ENCODE results near the gene TOR1B. TPM values are rescaled to one million over a fixed set of nuclear protein-coding genes. Genes with fewer than 3 reads are reported as not detected.

Gene TOR1B, protein sequence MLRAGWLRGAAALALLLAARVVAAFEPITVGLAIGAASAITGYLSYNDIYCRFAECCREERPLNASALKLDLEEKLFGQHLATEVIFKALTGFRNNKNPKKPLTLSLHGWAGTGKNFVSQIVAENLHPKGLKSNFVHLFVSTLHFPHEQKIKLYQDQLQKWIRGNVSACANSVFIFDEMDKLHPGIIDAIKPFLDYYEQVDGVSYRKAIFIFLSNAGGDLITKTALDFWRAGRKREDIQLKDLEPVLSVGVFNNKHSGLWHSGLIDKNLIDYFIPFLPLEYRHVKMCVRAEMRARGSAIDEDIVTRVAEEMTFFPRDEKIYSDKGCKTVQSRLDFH
- 34.4 and 41.4 TPM in 2 replicates for total RNA-seq

DNA sequence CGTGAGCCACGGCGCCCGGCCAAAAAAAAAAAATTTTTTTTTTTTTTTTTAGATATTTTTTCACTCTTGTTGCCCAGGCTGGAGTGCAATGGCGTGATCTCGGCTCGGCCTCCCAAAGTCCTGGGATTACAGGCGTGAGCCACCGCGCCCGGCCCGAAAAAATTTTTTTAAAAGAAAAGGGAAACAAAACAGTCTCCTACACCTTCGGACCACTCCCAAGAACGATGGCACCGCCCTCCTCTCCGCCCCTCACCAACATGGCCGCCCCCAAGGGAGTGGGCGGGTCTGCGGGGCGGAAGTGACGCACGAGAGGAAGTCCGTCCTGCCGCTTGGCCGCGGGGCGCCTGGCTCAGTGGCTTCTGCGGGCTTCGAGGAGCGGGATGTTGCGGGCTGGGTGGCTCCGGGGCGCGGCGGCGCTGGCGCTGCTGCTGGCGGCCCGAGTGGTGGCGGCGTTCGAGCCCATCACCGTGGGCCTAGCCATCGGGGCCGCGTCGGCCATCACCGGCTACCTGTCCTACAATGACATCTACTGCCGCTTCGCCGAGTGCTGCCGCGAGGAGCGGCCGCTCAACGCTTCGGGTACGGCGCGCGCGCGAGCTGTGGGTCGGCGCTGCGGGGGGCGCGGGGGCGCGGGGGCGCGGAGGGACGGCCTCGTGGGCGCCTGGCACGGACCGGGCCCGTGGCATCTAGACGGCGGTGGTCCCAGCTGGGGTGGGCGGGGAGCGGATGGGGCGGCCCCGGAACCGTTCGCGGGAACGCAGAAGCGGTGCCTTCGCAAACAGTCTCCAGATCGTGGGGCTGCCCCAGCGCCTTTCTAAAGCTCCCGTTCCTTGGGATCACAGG, at the start of gene TOR1B:
Gene TOR1B, plus strand, starts transcription at position 352 of the 843 bp plus-strand sequence. Its CDS starts 29 bp downstream, at position 381.

DNA sequence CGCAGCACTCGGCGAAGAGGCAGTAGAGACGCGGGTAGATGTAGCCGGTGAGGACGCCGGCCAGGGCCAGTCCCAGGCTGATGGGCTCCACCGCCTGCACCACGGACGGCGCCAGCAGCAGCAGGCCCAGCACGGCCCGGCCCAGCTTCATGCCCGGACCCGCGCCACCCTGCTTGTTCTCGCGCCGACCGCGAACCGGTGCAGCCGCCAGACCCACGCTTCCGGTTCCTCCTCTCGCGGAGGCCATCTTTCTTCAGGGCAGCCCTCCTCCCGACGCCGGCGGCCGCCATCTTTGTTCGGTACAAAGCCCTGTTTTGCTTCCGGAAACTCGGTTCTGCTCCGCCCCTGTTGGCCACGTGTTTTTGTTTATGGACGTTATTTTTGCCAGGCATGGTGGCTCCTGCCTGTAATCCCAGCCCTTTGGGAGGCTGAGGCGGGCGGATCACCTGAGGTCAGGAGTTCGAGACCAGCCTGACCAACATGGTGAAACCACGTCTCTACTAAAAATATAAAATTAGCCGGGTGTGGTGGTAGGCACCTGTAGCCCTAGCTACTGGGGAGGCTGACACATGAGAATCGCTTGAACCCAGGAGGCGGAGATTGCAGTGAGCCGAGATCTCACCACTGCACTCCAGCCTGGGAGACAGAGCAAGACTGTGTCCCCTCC, 21.1 kb downstream of the TOR1B start, which contains the start of gene TOR1A:
Gene TOR1A, minus strand, starts transcription at position 202 of the 667 bp plus-strand sequence. Its CDS starts 51 bp downstream, at position 151.

DNA sequence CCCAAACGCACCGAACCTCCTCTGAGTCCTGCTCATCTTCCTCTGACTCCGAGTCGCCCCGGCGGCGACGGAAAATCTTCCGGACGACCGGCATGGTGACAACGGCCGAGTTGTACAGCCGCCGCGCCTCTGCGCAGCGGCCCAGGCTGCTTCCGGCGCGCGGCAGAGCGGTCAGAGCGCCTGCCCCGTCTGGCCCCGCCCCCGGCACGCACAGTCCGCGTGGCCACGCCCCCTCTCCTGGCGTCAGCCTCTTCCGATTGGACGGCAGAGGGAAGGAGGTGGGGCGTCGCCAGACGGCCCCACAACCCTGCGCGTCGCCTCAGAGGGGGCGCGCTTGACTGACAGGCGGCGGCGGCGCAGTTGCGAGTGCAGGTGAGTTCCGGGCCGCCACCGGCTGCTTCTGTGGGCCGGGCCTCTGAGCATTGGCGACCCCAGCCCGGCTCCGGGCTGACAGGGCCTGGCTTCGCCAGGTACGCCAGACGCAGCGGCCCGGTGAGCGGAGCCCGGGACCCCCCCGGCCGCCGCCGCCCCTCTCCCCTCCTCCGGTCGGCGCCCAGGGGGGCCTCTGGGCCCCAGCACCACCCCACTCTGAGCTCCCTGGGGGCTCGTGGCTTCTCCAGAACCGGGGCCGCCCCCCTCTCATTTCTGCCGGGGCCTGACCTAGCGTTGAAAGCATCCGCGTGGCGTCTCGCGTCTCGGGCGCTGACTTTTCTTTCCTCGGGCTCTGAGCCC, 32.3 kb downstream of the TOR1B start, which contains the start of the genes C9orf78 and USP20:
Gene C9orf78, minus strand, starts transcription at position 148 of the 732 bp plus-strand sequence. Its CDS starts 54 bp downstream, at position 94.
Gene USP20, plus strand, starts transcription at position 331 of the 732 bp plus-strand sequence. CDS start 17,098 bp downstream, outside the sequence.

Other genes with a start within 250 kb of the TOR1B start
- 0.28 TPM in 1 of 2 replicates, not detected in the other for gene C9orf50, start 182.1 kb upstream of the TOR1B start, total RNA-seq
- gene NTMT1, start 177.0 kb upstream of the TOR1B start, total RNA-seq, result 22.0 and 65.2 TPM in 2 replicates
- 14.4 and 24.7 TPM in 2 replicates for gene ASB6, start 161.0 kb upstream of the TOR1B start, total RNA-seq
- 3.9 and 4.6 TPM in 2 replicates for gene PRRX2, start 137.5 kb upstream of the TOR1B start, total RNA-seq
- 9.0 and 40.3 TPM in 2 replicates for gene PTGES, start 50.1 kb upstream of the TOR1B start, total RNA-seq
- gene TOR1A, start 21.0 kb downstream of the TOR1B start, total RNA-seq, result 35.8 and 61.2 TPM in 2 replicates
- gene C9orf78, start 32.1 kb downstream of the TOR1B start, total RNA-seq, result 40.6 and 64.4 TPM in 2 replicates
- gene USP20, start 32.3 kb downstream of the TOR1B start, total RNA-seq, result 9.0 and 14.2 TPM in 2 replicates
- gene FNBP1, start 240.0 kb downstream of the TOR1B start, total RNA-seq, result 37.0 and 42.3 TPM in 2 replicates